22Rv1 (cell line): ENCODE results near the gene HOXA4.

Experiments used
- CTCF ChIP-seq: fragments of 450-650 bp; IDR thresholded peaks from 2 replicates; pipeline ENCODE4 v1.5.1; 2017; ENCODE audit warnings: mild to moderate bottlenecking
- ZFX ChIP-seq: fragments of 450-650 bp; IDR thresholded peaks from 2 replicates; pipeline ENCODE4 v1.6.1; 2017; ENCODE audit warnings: antibody characterized with exemption, borderline replicate concordance

GRCh38 chr7:27082171-27082570 lies 48.4 kb downstream of the HOXA4 start:
- TF ChIP-seq CTCF: no peak
- no peak for TF ChIP-seq ZFX
